ENCODE data around the gene SUSD3.

DNA sequence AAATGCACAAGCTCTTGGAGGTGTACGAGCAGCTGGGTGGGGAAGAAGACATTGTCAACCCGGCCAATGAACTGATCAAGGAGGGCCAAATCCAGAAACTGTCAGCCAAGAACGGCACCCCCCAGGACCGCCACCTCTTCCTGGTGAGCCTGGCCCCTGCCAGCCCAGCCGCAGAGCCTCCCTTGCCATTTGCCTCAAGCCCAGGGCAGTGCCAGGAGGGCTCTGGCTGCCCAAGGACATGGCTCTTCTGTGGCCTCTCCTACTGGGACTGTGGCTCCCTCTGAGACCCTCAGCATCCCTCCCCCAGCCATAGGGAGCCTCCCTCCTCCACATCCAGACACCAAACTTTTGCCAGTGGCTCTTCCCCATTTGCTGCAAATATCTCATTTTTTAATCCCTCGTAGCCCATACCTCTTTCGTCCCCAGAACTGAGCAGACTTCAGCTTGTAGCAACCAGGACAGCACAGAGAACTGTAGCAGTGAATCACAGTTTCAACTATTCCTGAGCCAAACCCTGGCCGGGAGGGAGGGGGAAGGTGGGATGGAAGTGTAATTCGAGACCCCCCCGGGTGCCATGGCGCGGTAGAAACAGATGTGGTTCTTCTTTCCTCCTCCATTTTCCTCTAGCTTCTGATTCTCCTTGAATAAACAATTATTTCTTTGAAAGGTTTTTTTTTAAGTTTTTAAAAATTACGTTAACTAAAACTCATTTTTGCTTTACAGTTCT, 44.5 kb upstream of the SUSD3 start:
- TF ChIP-seq, protein P1, sequence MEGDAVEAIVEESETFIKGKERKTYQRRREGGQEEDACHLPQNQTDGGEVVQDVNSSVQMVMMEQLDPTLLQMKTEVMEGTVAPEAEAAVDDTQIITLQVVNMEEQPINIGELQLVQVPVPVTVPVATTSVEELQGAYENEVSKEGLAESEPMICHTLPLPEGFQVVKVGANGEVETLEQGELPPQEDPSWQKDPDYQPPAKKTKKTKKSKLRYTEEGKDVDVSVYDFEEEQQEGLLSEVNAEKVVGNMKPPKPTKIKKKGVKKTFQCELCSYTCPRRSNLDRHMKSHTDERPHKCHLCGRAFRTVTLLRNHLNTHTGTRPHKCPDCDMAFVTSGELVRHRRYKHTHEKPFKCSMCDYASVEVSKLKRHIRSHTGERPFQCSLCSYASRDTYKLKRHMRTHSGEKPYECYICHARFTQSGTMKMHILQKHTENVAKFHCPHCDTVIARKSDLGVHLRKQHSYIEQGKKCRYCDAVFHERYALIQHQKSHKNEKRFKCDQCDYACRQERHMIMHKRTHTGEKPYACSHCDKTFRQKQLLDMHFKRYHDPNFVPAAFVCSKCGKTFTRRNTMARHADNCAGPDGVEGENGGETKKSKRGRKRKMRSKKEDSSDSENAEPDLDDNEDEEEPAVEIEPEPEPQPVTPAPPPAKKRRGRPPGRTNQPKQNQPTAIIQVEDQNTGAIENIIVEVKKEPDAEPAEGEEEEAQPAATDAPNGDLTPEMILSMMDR (IDR thresholded peaks at IDR 0.05; ENCODE audit: borderline replicate concordance, extremely low read depth, low read length, poor library complexity, severe bottlenecking) = no peak
- TF ChIP-seq EZH2 (IDR thresholded peaks at IDR 0.05; ENCODE audit: borderline replicate concordance, low read depth, low read length, severe bottlenecking) = no peak
